ENCODE results near the gene DNAH9.

The DNAH9 gene

GRCh38 chr17:11840831-11841230 lies 242.6 kb downstream of the DNAH9 start:
- no peak for DNase-seq (ENCODE audit: low read depth)

GRCh38 chr17:11848330-11848729 lies 250.1 kb downstream of the DNAH9 start:
- DNase-seq (ENCODE audit: low read depth): no peak

- no peak for DNase-seq (ENCODE audit: low read depth)
These were observed 254.0 kb downstream of the DNAH9 start for GRCh38 chr17:11852231-11852630.

GRCh38 chr17:11852912-11853311 lies 254.6 kb downstream of the DNAH9 start:
- DNase-seq (ENCODE audit: low read depth): no peak

- DNase-seq (ENCODE audit: low read depth): no peak
These were observed 255.3 kb downstream of the DNAH9 start for GRCh38 chr17:11853321-11854151.

GRCh38 chr17:11855306-11855705 lies 257.0 kb downstream of the DNAH9 start:
- no peak for DNase-seq (ENCODE audit: low read depth)

GRCh38 chr17:11857006-11857405 lies 258.7 kb downstream of the DNAH9 start:
- no peak for DNase-seq (ENCODE audit: low read depth)

- no peak for DNase-seq (ENCODE audit: low read depth)
These were observed 271.6 kb downstream of the DNAH9 start for GRCh38 chr17:11869680-11870394.

GRCh38 chr17:11871773-11872172 lies 273.5 kb downstream of the DNAH9 start:
- no peak for DNase-seq (ENCODE audit: low read depth)

- DNase-seq (ENCODE audit: low read depth): no peak
These were observed 276.5 kb downstream of the DNAH9 start for GRCh38 chr17:11874756-11875155.

GRCh38 chr17:11880714-11881113 lies 282.4 kb downstream of the DNAH9 start:
- DNase-seq (ENCODE audit: low read depth): no peak

- DNase-seq (ENCODE audit: low read depth): no peak
These were observed 284.4 kb downstream of the DNAH9 start for GRCh38 chr17:11882716-11883115.

GRCh38 chr17:11885051-11885450 lies 286.8 kb downstream of the DNAH9 start:
- DNase-seq (ENCODE audit: low read depth): no peak

- no peak for DNase-seq (ENCODE audit: low read depth)
These were observed 291.0 kb downstream of the DNAH9 start for GRCh38 chr17:11889266-11889665.

GRCh38 chr17:11893862-11894261 lies 295.6 kb downstream of the DNAH9 start:
- no peak for DNase-seq (ENCODE audit: low read depth)

- no peak for DNase-seq (ENCODE audit: low read depth)
These were observed 297.9 kb downstream of the DNAH9 start for GRCh38 chr17:11896199-11896598.

GRCh38 chr17:11898526-11899235 lies 300.4 kb downstream of the DNAH9 start:
- DNase-seq (ENCODE audit: low read depth): no peak

GRCh38 chr17:11899537-11899942 lies 301.3 kb downstream of the DNAH9 start:
- no peak for DNase-seq (ENCODE audit: low read depth)

GRCh38 chr17:11900041-11900476 lies 301.8 kb downstream of the DNAH9 start:
- DNase-seq (ENCODE audit: low read depth): no peak

GRCh38 chr17:11900655-11901054 lies 302.4 kb downstream of the DNAH9 start:
- no peak for DNase-seq (ENCODE audit: low read depth)

- DNase-seq (ENCODE audit: low read depth): no peak
These were observed 303.7 kb downstream of the DNAH9 start for GRCh38 chr17:11901931-11902330.

- no peak for DNase-seq (ENCODE audit: low read depth)
These were observed 310.5 kb downstream of the DNAH9 start for GRCh38 chr17:11908711-11909146.

GRCh38 chr17:11909348-11909747 lies 311.1 kb downstream of the DNAH9 start:
- DNase-seq (ENCODE audit: low read depth): no peak

Measured in HS-27A (cell line).